Right lobe of liver (tissue), 4 donors: ENCODE measurements around the gene HUS1.

ENCODE experiments used
- CTCF ChIP-seq, 4 donors: fragments of 200-600 bp in 3 of 4; fragments of 450-650 bp in 1 of 4; IDR thresholded peaks; one replicate each; pipeline versions ENCODE4 v1.5.1 to v1.8.0; 2016 to 2022; ENCODE audit warnings: antibody characterized with exemption in 4 of 4, mild to moderate bottlenecking in 2 of 4
- POLR2A ChIP-seq: fragments of 450-650 bp; IDR thresholded peaks from one replicate; pipeline ENCODE4 v1.6.1; 2017; ENCODE audit warnings: antibody characterized with exemption, mild to moderate bottlenecking
- donor health status: DM: no; HTN: no; CAD: no.
- donor health status: DM: no; HTN: no; CAD: no.
- donor health status: DM: no; HTN: yes; CAD: no.

- TF ChIP-seq CTCF (IDR thresholded peaks at IDR 0.05) (no peak), POLR2A (no peak)
Observed at GRCh38 chr7:48017674-48018073, 38.3 kb upstream of the HUS1 start.
